GF-D8 (cell line): ENCODE results near the gene KCTD1.
"Not testable (repeated sequence)": the region's sequence is repeated elsewhere in the genome, so short reads cannot be mapped to it uniquely, and the experiment has no call there.

Experiments
- DNase-seq: peaks from one replicate; lab custom pipeline; 2025; lab: John Stamatoyannopoulos, UW

KCTD1 gene

DNA sequence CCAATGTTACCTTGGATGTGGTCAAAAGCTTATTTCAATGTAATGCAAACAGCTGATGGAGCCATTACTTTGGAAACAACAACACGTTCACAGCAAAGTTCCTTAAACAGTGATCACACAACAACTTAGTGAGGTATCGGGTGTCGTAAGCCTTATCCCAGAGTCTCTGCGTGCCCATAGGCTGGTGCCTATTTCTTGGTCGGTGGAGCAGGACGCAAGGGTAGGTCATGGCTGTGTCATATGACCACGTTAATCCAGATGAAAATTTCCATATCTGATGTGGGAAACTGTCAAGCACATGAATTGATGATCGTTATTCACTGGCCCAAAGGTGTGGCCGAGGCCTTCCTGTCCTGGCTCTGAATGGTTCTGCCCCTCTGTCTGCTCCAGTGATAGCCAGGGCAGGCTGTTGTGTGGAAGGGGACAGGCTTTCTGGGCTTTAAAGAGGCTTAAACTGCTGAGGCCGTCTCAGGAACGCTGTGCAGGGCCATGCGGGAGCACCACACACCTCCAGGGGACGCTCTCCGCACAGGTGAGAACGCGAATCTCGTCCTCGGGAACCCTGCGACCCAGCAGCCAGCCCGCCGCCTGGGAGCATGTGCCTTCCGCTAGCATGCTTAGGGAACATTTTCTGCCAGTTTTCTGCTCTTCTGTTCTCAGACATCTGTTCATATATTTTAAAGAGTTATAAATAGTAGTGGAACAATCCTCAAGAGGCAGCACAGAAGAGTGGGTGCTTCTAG lies 90.6 kb downstream of the KCTD1 start:
- no peak for DNase-seq

DNA sequence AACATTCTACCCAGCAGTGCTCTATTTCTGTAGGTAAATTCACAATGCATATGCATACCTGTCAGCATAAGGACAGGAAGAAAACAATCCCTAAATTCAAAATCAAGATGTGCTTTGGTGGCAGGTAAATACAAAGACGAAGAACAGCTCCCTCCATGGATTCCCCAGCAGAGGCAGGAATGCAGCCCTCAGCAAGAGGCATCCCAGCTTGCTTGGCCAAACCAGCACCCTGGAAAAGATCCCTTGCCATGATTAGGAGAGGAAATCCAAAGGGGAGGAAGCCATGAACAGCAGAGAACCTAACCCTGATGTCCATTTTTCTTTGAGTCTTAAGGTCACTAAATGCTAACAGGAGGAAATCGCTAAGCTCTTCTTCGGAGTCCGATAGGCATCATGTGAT lies 91.2 kb downstream of the KCTD1 start:
- DNase-seq, result no peak

- DNase-seq, result no peak
Observed at GRCh38 chr18:26456070-26456491, 92.3 kb downstream of the KCTD1 start.

- DNase-seq, result no peak
Observed at GRCh38 chr18:26455639-26456038, 92.7 kb downstream of the KCTD1 start.

- DNase-seq, result no peak
Observed at GRCh38 chr18:26454616-26455015, 93.7 kb downstream of the KCTD1 start.

- DNase-seq, result no peak
Observed at GRCh38 chr18:26454192-26454591, 94.2 kb downstream of the KCTD1 start.

- no peak for DNase-seq
Observed at GRCh38 chr18:26453386-26453901, 94.9 kb downstream of the KCTD1 start.

GRCh38 chr18:26450989-26451682 lies 97.2 kb downstream of the KCTD1 start:
- DNase-seq, result no peak

- no peak for DNase-seq
Observed at GRCh38 chr18:26448714-26449159, 99.6 kb downstream of the KCTD1 start.

DNA sequence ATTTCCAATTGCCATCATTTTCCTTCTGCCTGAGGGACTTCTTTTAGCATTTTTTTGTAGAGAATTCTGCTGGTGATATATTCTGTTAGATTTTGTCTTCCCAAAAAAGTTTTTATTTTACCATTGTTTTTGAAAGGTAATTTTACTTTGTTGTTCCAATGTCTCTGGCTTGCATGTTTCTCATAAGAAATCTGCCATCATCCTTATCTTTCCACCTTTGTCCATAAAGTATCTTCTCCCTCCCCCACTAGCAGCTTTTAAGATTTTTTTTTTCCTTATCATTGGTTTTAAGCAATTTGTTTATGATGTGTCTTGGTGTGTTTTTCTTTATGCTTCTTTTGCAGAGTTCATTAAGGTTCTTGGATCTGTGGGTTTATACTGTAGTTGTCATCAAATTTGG lies 104.5 kb downstream of the KCTD1 start:
- no peak for DNase-seq

DNA sequence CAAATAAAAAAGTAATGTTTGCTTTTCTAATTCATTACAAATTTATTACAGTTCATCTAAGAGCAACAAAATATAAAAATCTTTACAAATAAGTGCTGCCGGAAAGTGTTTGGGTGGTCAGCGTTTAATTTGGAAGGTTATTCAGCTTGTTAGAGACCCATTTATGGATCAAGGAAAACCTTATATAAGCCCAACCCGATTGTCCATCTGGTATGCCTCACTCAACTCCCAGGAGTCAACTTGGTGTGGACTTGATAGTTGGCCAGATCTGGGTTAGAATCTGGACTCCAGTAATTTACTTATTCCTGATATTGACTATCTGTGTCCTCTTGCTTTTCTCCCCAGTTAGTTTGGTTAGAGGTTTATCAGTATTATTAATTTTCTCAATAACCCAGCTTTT lies 106.2 kb downstream of the KCTD1 start:
- DNase-seq, result no peak

GRCh38 chr18:26440644-26441043 lies 107.7 kb downstream of the KCTD1 start:
- no peak for DNase-seq

- no peak for DNase-seq
Observed at GRCh38 chr18:26439537-26439936, 108.8 kb downstream of the KCTD1 start.

- no peak for DNase-seq
Observed at GRCh38 chr18:26438980-26439379, 109.4 kb downstream of the KCTD1 start.

DNA sequence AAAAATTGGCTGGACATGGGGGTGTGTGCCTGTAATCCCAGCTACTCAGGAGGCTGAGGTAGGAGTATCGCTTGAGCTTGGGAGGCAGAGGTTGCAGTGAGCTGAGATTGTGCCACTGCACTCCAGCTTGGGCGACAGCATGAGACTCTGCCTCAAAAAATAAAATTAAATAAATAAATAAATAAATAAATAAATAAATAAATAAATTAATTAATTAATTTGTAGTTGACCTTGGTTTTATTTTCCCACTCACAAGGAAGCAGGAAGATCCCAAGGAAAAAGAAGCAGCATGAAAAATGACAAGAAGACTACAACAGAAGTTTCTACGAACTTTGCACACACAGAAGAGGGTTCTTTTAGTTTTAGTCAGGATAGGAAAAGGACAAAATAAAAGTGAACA lies 110.7 kb downstream of the KCTD1 start:
- DNase-seq, result not testable (repeated sequence)

- DNase-seq, result no peak
Observed at GRCh38 chr18:26436176-26437051, 111.9 kb downstream of the KCTD1 start.

GRCh38 chr18:26435415-26436095 lies 112.8 kb downstream of the KCTD1 start:
- DNase-seq, result no peak

DNA sequence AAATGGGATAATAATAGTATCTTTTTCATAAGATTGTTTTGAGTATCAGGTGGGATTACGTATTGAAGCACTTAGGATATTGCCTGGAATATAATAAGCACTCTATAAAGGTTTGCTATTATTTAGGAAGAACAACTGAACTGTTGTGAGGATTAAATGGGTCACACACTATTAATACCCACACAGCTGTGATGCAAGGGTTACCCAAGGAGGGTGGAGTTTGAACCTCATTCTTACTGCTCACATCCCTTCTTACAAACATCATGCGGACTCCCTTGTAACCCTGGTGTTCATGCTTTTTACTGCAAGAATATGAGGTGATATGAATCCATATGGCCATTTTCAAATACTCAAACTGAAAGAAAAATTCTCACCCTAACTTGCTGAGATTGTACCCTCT lies 113.5 kb downstream of the KCTD1 start:
- DNase-seq, result no peak

- DNase-seq, result no peak
Observed at GRCh38 chr18:26432651-26433424, 115.5 kb downstream of the KCTD1 start.

DNA sequence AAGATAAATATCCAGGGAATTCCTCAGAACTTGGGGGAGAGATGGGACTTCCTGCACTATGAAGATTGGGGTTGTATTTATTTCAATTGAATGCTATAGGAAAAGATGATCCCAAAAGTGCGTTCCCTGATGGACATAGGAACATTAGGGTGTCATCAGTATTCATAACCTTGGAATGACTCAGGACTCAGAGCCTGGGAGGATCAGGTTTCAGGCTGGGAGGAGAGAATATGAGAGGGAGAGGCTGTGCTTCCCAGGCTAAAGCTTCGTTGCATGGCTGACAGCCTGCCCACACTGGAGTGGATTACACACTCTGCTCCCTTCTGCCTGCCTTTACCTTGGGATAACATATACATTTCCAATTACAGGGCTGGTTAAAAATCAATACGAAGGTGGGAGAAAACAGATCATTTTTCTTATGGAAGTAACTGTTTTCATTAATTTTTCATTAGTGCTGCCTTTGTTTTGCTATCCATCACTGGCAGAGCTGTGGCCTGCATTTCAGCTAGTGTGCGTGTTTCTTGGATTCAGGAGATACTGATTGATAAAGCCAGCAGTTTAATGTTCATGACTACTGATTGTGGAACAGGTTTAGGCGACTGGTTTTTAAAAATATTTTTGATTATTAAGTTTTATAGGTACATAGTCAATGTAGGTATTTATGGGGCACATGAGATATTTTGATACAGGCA lies 118.7 kb downstream of the KCTD1 start:
- DNase-seq, result no peak
